Ishikawa (cell line): ENCODE results near the gene FBXO8.

Experiments
- CEBPB ChIP-seq: IDR thresholded peaks from 2 replicates; pipeline ENCODE4 v1.6.1; 2012
- CREB1 ChIP-seq: IDR thresholded peaks from 2 replicates; pipeline ENCODE4 v1.6.1; 2012; ENCODE audit warnings: low read depth
- EGR1 ChIP-seq: IDR thresholded peaks from 2 replicates; pipeline ENCODE4 v1.6.1; 2012
- EP300 ChIP-seq: IDR thresholded peaks from 2 replicates; pipeline ENCODE4 v1.6.1; 2012; ENCODE audit warnings: borderline replicate concordance
- FOXM1 ChIP-seq: IDR thresholded peaks from 2 replicates; pipeline ENCODE4 v1.6.1; 2012; ENCODE audit warnings: low read depth, borderline replicate concordance
- NFIC ChIP-seq: IDR thresholded peaks from 2 replicates; pipeline ENCODE4 v1.6.1; 2012
- RAD21 ChIP-seq: IDR thresholded peaks from 2 replicates; pipeline ENCODE4 v1.6.1; 2012; ENCODE audit warnings: low read depth
- REST ChIP-seq: IDR thresholded peaks from 2 replicates; pipeline ENCODE4 v1.6.1; 2012; ENCODE audit warnings: low read depth, mild to moderate bottlenecking
- TAF1 ChIP-seq: IDR thresholded peaks from 2 replicates; pipeline ENCODE4 v1.6.1; 2012; ENCODE audit warnings: low read depth, mild to moderate bottlenecking
- TCF12 ChIP-seq: IDR thresholded peaks from 2 replicates; pipeline ENCODE4 v1.6.1; 2012; ENCODE audit warnings: low read depth
- TEAD4 ChIP-seq: IDR thresholded peaks from 2 replicates; pipeline ENCODE4 v1.6.1; 2012
- USF1 ChIP-seq: IDR thresholded peaks from 2 replicates; pipeline ENCODE4 v1.6.1; 2012
- YY1 ChIP-seq: IDR thresholded peaks from 2 replicates; pipeline ENCODE4 v1.6.1; 2012; ENCODE audit warnings: low read depth
- ZBTB7A ChIP-seq: IDR thresholded peaks from 2 replicates; pipeline ENCODE4 v1.6.1; 2012; ENCODE audit warnings: low read depth
- TF ChIP-seq, protein P1 (sequence below): IDR thresholded peaks from 2 replicates; pipeline ENCODE4 v1.6.1; 2012

FBXO8 gene

GRCh38 chr4:174201871-174202270 is 81.6 kb downstream of the FBXO8 start:
- TF ChIP-seq RAD21: no peak
- no peak for TF ChIP-seq REST
- no peak for TF ChIP-seq FOXM1
- TF ChIP-seq TAF1: no peak
- no peak for TF ChIP-seq CEBPB
- no peak for TF ChIP-seq TCF12
- no peak for TF ChIP-seq CREB1
- no peak for TF ChIP-seq ZBTB7A
- TF ChIP-seq, protein P1, sequence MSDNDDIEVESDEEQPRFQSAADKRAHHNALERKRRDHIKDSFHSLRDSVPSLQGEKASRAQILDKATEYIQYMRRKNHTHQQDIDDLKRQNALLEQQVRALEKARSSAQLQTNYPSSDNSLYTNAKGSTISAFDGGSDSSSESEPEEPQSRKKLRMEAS: no peak
- TF ChIP-seq NFIC: no peak
- no peak for TF ChIP-seq EP300
- no peak for TF ChIP-seq YY1

DNA sequence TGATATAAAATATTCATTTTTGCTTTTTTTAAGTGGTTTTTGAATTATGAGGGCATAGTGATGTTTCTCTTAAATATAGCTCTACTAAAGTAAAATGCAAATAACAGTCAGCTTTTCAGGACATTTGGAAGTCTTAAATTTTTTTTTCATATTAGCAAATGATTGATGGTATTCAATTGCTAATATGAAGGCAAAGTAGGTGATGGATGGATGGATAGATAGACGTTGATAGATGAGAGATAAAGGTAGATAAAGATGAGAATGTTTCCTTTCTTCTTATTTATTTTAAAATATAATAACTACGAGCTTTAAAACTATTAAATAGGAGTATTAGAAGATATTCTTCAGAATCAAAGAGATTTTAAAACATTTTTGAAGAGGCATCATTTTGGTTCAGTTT is 83.7 kb downstream of the FBXO8 start:
- TF ChIP-seq, protein P1: no peak
- TF ChIP-seq RAD21 (no peak), ZBTB7A (no peak)

- TF ChIP-seq YY1 (no peak), RAD21 (no peak), TCF12 (no peak), ZBTB7A (no peak), CREB1 (no peak)
- TF ChIP-seq, protein P1: no peak
Observed at GRCh38 chr4:174198828-174199227, 84.6 kb downstream of the FBXO8 start.

DNA sequence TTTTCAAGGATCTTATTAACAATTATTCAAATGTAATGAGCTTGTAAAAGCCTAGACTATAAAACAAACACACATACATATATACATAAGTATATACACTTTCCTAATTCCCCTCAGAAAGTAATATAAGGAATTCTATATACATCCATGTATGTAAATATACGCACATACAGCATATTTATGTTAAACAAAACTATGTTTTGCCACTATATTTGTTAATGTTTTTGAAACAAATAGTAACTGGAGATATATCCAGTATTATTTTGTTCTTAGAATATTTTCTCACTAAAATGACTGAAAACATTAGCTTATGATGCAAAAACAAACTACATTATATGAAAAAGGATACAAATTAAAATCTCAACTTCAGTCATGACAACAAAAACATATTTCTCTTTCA is 85.1 kb downstream of the FBXO8 start:
- TF ChIP-seq REST: no peak
- no peak for TF ChIP-seq CREB1
- no peak for TF ChIP-seq CEBPB
- TF ChIP-seq USF1: no peak
- TF ChIP-seq EP300: no peak
- no peak for TF ChIP-seq NFIC
- no peak for TF ChIP-seq FOXM1
- TF ChIP-seq RAD21: no peak
- TF ChIP-seq EGR1: no peak
- TF ChIP-seq TAF1: no peak
- no peak for TF ChIP-seq TEAD4
- no peak for TF ChIP-seq ZBTB7A
- TF ChIP-seq TCF12: no peak
- TF ChIP-seq YY1: no peak
- TF ChIP-seq, protein P1: no peak

DNA sequence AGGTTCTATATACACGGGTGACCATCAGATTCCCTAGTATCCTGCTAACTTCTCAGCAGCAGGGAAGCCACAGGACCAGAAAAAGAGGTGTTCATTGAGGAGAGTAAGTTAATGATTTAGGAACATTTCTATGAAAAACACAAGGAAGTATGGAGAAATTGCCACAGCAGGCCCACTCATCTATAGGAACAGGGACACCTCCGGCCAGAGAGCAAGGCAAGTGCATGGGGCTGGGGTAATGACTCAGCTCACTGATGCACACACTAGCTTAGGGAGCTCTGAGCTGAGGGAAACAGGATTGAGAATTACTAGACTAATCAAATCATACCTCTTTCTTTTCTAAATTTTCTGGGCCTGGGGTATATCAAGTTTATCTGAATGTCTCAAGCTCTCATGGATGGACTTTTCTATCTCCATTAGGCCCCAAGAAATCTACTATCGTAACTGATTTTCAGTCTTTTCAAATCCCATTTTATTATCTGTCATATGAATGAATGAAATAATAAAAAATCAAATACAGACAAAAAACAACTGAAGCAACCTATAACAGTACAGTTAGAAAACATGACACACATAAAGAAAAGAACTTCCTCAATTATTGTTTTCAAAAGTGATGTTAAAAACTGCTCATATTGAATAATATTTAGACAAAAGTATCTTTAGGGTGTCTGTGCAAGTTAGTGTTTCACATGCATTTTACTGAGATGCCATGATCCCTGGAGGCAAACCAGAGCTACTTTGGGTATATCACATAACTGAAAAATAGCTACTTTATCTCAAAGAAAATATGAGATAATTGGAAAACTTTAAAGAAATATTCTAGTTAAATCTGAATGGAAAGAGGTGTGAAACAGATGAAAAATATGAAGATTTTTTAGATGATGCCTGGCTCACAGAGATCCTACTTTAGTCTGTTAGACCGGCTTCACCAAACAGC is 89.8 kb downstream of the FBXO8 start:
- TF ChIP-seq TEAD4: no peak

- TF ChIP-seq CREB1 (no peak), NFIC (no peak), YY1 (no peak), RAD21 (no peak), TAF1 (no peak), FOXM1 (no peak), TEAD4 (no peak), CEBPB (no peak), USF1 (no peak), EGR1 (no peak), ZBTB7A (no peak), EP300 (no peak), TCF12 (no peak), REST (no peak)
- TF ChIP-seq, protein P1: no peak
Observed at GRCh38 chr4:174192943-174193342, 90.5 kb downstream of the FBXO8 start.
